Activated B cell treated with CpG ODN at 0.5 μM for 24 hours (primary cell): ENCODE results near the gene ABAT. TPM values are rescaled to one million over a fixed set of nuclear protein-coding genes. Genes with fewer than 3 reads are reported as not detected.
"Not testable (repeated sequence)": the region's sequence is repeated elsewhere in the genome, so short reads cannot be mapped to it uniquely, and the experiment has no call there.

Source experiments
- ATAC-seq: fragments of 200-7000 bp; cut with Tn5 transposase; one replicate; pipeline ENCODE4 v1.10.0; 2021; ENCODE audit warnings: low read depth, mild to moderate bottlenecking, moderate library complexity
- CTCF ChIA-PET: fragments of 350-600 bp; sonication (Branson Sonifier 250); formaldehyde crosslinking; loops from one replicate; lab custom pipeline; 2021; ENCODE audit warnings: antibody characterized with exemption; lab: Charles Lee
- POLR2A ChIA-PET: fragments of 350-600 bp; sonication (Branson Sonifier 250); formaldehyde crosslinking; loops from one replicate; lab custom pipeline; 2021; ENCODE audit warnings: antibody characterized with exemption; lab: Charles Lee
- DNase-seq: peaks from one replicate; pipeline ENCODE4 v3.0.0; 2022
- H3K27ac Mint-ChIP-seq: one replicate; pipeline ENCODE4 v1.8.0; 2020; ENCODE audit warnings: mixed read lengths
- H3K27me3 Mint-ChIP-seq: one replicate; pipeline ENCODE4 v1.8.0; 2021; ENCODE audit warnings: mixed read lengths
- H3K36me3 Mint-ChIP-seq: one replicate; pipeline ENCODE4 v1.8.0; 2021; ENCODE audit warnings: low read depth, mixed read lengths
- H3K4me1 Mint-ChIP-seq: one replicate; pipeline ENCODE4 v1.8.0; 2021; ENCODE audit warnings: mixed read lengths
- H3K4me3 Mint-ChIP-seq: one replicate; pipeline ENCODE4 v1.8.0; 2020; ENCODE audit warnings: mild to moderate bottlenecking, mixed read lengths
- H3K9me3 Mint-ChIP-seq: one replicate; pipeline ENCODE4 v1.8.0; 2020; ENCODE audit warnings: mixed read lengths
- intact Hi-C: fragments of 100-400 bp; cut with micrococcal nuclease; formaldehyde crosslinking; loops from one replicate; pipeline ENCODE4 v1.15.1; 2024
- total RNA-seq: library from RNA; stranded (reverse); gene quantifications from 2 replicates; pipeline ENCODE4 v1.2.3, GENCODE V29; 2022
- TF ChIP-seq, protein P1 (sequence below): fragments of 200-600 bp; IDR thresholded peaks from one replicate; pipeline ENCODE4 v1.8.0; 2022; ENCODE audit warnings: antibody characterized with exemption, mild to moderate bottlenecking

The ABAT gene
- total RNA-seq, 1 donor from 2014 or later: 13.2 TPM

- Mint-ChIP-seq H3K27ac (no peak overlapping the region), H3K9me3 (no peaks in the 10 kb centered on the region), H3K4me3 (no peak overlapping the region), H3K27me3 (no peaks in the 10 kb centered on the region), H3K4me1 (no peaks in the 10 kb centered on the region), H3K36me3 (peaks cover 69% of the 10 kb centered on the region)
- ATAC-seq (no peak), DNase-seq (no peak)
- POLR2A ChIA-PET: no interaction called here
- TF ChIP-seq, protein P1, sequence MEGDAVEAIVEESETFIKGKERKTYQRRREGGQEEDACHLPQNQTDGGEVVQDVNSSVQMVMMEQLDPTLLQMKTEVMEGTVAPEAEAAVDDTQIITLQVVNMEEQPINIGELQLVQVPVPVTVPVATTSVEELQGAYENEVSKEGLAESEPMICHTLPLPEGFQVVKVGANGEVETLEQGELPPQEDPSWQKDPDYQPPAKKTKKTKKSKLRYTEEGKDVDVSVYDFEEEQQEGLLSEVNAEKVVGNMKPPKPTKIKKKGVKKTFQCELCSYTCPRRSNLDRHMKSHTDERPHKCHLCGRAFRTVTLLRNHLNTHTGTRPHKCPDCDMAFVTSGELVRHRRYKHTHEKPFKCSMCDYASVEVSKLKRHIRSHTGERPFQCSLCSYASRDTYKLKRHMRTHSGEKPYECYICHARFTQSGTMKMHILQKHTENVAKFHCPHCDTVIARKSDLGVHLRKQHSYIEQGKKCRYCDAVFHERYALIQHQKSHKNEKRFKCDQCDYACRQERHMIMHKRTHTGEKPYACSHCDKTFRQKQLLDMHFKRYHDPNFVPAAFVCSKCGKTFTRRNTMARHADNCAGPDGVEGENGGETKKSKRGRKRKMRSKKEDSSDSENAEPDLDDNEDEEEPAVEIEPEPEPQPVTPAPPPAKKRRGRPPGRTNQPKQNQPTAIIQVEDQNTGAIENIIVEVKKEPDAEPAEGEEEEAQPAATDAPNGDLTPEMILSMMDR: no peak
- intact Hi-C loops: no loop called here
- CTCF ChIA-PET: no interaction called here
Observed at GRCh38 chr16:8776129-8776584, 101.7 kb downstream of the ABAT start.

GRCh38 chr16:8777217-8777616 lies 102.8 kb downstream of the ABAT start:
- Mint-ChIP-seq H3K4me3 (no peak overlapping the region), H3K36me3 (peaks cover 64% of the 10 kb centered on the region), H3K27me3 (no peaks in the 10 kb centered on the region)

DNA sequence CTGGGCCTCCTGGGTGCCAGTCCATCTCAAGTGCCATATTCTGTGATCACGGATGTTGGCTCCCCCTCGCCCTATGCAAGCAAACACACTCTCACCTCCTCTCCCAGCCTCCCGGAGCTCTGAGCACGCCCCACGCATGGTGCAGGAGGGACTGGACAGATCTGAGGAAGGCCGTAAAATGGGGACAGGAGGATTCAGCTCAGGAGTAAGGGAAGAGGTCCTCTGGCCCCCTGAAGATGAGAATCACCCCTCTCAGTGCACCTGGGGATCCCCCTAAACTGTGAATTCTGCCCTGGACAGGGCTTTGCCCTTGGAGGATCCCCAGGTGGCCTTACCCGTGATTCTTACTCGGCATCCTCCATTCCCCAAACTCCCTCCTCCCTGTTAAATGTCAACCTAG lies 107.4 kb downstream of the ABAT start:
- ChIA-PET POLR2A (no interaction called here), CTCF (no interaction called here)
- no peak overlapping the region for H3K4me3 Mint-ChIP-seq

More at GRCh38 chr16:8777217-8777616, 102.8 kb downstream of the ABAT start:
- ATAC-seq: no peak
- ChIA-PET POLR2A (no interaction called here), CTCF (no interaction called here)
- intact Hi-C loops: no loop called here
- TF ChIP-seq, protein P1: no peak
- no peaks in the 10 kb centered on the region for H3K9me3 Mint-ChIP-seq
- H3K27ac Mint-ChIP-seq: no peak overlapping the region
- DNase-seq: no peak
- H3K4me1 Mint-ChIP-seq: no peaks in the 10 kb centered on the region

DNA sequence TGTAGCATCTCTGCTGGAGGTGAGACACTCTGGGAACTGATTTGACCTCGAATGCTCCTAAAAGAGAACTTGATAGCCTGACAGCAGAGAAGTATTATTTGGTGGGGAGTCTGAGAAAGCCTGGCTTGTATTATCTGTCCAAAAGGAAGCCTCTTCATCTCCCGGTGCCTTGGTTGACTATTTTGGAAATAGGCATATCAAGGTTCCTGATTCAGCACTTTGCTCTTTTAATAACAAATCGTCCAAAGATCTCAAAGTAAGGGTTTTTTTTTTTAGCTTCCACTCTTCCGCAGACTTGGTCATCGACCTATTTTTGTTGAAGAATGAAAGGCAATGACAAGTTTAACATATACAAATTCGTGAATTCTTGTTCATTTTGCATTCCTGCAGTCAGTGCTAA lies 108.3 kb downstream of the ABAT start:
- Mint-ChIP-seq H3K36me3 (peaks cover 29% of the 10 kb centered on the region), H3K27ac (no peak overlapping the region), H3K4me1 (no peaks in the 10 kb centered on the region), H3K9me3 (no peaks in the 10 kb centered on the region), H3K4me3 (no peak overlapping the region), H3K27me3 (no peaks in the 10 kb centered on the region)
- no peak for DNase-seq
- TF ChIP-seq, protein P1: no peak
- CTCF ChIA-PET: no interaction called here
- POLR2A ChIA-PET: no interaction called here
- intact Hi-C loops: no loop called here
- no peak for ATAC-seq

More for the DNA sequence above, 107.4 kb downstream of the ABAT start:
- Mint-ChIP-seq H3K27ac (no peak overlapping the region), H3K36me3 (peaks cover 36% of the 10 kb centered on the region), H3K4me1 (no peaks in the 10 kb centered on the region), H3K9me3 (no peaks in the 10 kb centered on the region), H3K27me3 (no peaks in the 10 kb centered on the region)
- TF ChIP-seq, protein P1: no peak
- ATAC-seq: no peak
- intact Hi-C loops: no loop called here
- no peak for DNase-seq

DNA sequence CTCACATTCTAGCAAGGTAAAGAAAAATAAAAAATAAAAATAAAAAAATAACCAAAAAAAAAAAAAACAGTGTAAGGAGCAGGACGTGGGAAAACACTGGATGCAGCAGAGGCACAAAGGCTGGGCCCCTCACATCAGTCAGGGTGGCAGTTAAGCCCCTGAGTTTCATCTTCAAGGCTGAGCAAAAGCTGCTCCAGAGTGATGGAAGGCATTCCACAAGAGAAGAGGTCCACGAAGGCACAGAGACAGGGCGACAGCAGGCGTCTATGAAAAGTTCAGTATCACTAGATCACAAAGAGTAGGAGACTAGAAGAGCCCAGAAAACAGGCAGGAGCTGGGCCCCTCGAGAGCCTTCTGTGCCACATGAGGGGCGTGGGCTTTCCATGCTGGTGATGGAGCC lies 111.0 kb downstream of the ABAT start:
- ChIA-PET CTCF (no interaction called here), POLR2A (no interaction called here)
- intact Hi-C loops: no loop called here
- Mint-ChIP-seq H3K4me3 (no peak overlapping the region), H3K36me3 (peaks cover 12% of the 10 kb centered on the region), H3K27ac (no peak overlapping the region), H3K9me3 (no peaks in the 10 kb centered on the region), H3K4me1 (no peaks in the 10 kb centered on the region), H3K27me3 (no peaks in the 10 kb centered on the region)
- TF ChIP-seq, protein P1: no peak
- ATAC-seq (no peak), DNase-seq (no peak)

GRCh38 chr16:8786316-8786715 lies 111.9 kb downstream of the ABAT start:
- H3K36me3 Mint-ChIP-seq, H3K27ac Mint-ChIP-seq, POLR2A ChIA-PET, intact Hi-C loops, H3K4me3 Mint-ChIP-seq, DNase-seq, H3K4me1 Mint-ChIP-seq, H3K9me3 Mint-ChIP-seq, CTCF ChIA-PET, ATAC-seq, H3K27me3 Mint-ChIP-seq: not testable (repeated sequence)
